Measurements from ENCODE around the gene BCOR. TPM values are rescaled to one million over a fixed set of nuclear protein-coding genes. Genes with fewer than 3 reads are reported as not detected.

Gene BCOR
- total and polyA plus RNA-seq, 2 of the 4 experiments (the other 2 are of a cell fraction): 7.5 to 9.0 TPM

DNA sequence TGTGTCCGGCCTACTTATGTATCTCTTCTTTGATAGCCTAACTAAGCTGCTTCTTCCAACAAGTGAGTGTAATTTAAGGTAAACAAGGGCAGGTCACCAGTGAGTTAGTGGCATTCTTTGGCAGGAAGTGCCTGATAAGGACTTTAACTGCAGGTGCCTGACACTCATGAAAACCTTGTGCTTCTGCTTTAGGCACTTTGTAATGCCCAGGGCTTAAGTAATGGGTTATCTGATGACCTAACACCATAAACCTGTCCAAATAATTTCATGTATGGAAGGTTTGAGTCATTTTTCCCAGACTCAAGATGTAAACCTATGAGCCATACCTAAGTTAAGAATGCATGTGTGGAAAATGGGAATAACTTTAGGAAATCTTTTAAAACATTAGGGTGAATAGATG is 43.0 kb downstream of the BCOR start:
- ChIA-PET CTCF (no interaction called here), POLR2A (ENCODE audit: unreplicated experiment) (no interaction called here)
- Histone ChIP-seq H4K20me1 (ENCODE audit: insufficient read depth, low read length) (no peaks in the 10 kb centered on the region), H4K8ac (ENCODE audit: low read depth in 2 of 2, low read length in 2 of 2) (no peak overlapping the region), H3K9ac (ENCODE audit: low read depth, low read length) (no peak overlapping the region), H2BK5ac (ENCODE audit: low read depth, low read length, poor library complexity, severe bottlenecking) (no peak overlapping the region), H4K5ac (ENCODE audit: low read depth, low read length) (no peak overlapping the region), H3K4me3 (ENCODE audit: insufficient read depth, low read depth, low read length) (no peak overlapping the region), H3K4me1 (ENCODE audit: control insufficient read depth, insufficient read depth, low read length) (no peaks in the 10 kb centered on the region; the same call in 1 of the 2 replicates), H2BK20ac (ENCODE audit: low read depth, low read length) (no peak overlapping the region), H3K9me1 (ENCODE audit: insufficient read depth, low read length) (0 out of 2 replicates have a peak, but pooled peaks cover 4% of the 10 kb centered on the region), H3K14ac (replicated peaks; ENCODE audit: low read depth, low read length) (no peak overlapping the region), H2BK15ac (ENCODE audit: low read depth, low read length) (no peak overlapping the region), H3K4ac (ENCODE audit: low read depth, low read length) (no peak overlapping the region), H3K36me3 (ENCODE audit: control insufficient read depth, insufficient read depth, low read length) (peaks cover 49% of the 10 kb centered on the region), H4K91ac (ENCODE audit: insufficient read depth, low read depth, low read length) (no peak overlapping the region), H3K23ac (ENCODE audit: low read depth, low read length) (no peak overlapping the region), H3K4me2 (ENCODE audit: low read depth, low read length) (no peak overlapping the region), H2AK5ac (ENCODE audit: low read depth, low read length) (no peak overlapping the region), H3K56ac (ENCODE audit: extremely low read depth, insufficient read depth, low read length) (no peak overlapping the region), H3K18ac (ENCODE audit: low read depth, low read length) (no peak overlapping the region), H2AK9ac (replicated peaks; ENCODE audit: low read depth, low read length, poor library complexity) (no peak overlapping the region), H3K79me1 (ENCODE audit: low read depth in 1 of 2, low read length in 2 of 2) (peaks cover 0 to 2% of the 10 kb centered on the region in 2 experiments; a peak in 1 of 4 replicates), H2BK120ac (ENCODE audit: low read depth, low read length) (no peak overlapping the region), H2AFZ (replicated peaks; ENCODE audit: low read length, poor library complexity) (no peak overlapping the region), H3K27ac (ENCODE audit: insufficient read depth, low read length) (no peak overlapping the region), H3K9me3 (ENCODE audit: control insufficient read depth, insufficient read depth, low read length) (peaks cover 22% of the 10 kb centered on the region), H3K27me3 (ENCODE audit: control insufficient read depth, insufficient read depth, low read length) (no peaks in the 10 kb centered on the region)
- intact Hi-C loops (cut with micrococcal nuclease) (no loop called here), dilution Hi-C loops (cut with HindIII; ENCODE audit: low sequenced_read_pairs, unreplicated experiment) (no loop called here), in situ Hi-C loops (cut with MboI; ENCODE audit: low sequenced_read_pairs) (no loop called here)
- no TSS peak for BruUV-seq (replicated peaks)
- no peak for ATAC-seq (ENCODE audit: low read depth)
- peak; percentile 62 for DNase-seq
- no peak for TF ChIP-seq MAZ (IDR thresholded peaks at IDR 0.05; ENCODE audit: borderline replicate concordance, low read depth, low read length)
- TF ChIP-seq, protein P1, sequence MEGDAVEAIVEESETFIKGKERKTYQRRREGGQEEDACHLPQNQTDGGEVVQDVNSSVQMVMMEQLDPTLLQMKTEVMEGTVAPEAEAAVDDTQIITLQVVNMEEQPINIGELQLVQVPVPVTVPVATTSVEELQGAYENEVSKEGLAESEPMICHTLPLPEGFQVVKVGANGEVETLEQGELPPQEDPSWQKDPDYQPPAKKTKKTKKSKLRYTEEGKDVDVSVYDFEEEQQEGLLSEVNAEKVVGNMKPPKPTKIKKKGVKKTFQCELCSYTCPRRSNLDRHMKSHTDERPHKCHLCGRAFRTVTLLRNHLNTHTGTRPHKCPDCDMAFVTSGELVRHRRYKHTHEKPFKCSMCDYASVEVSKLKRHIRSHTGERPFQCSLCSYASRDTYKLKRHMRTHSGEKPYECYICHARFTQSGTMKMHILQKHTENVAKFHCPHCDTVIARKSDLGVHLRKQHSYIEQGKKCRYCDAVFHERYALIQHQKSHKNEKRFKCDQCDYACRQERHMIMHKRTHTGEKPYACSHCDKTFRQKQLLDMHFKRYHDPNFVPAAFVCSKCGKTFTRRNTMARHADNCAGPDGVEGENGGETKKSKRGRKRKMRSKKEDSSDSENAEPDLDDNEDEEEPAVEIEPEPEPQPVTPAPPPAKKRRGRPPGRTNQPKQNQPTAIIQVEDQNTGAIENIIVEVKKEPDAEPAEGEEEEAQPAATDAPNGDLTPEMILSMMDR (conservative IDR thresholded peaks at IDR 0.05; ENCODE audit: low read depth, low read length): no peak
- no peak for TF ChIP-seq POLR2A (IDR thresholded peaks at IDR 0.05; ENCODE audit: low read depth, low read length)
- no peak for TF ChIP-seq FOS (IDR thresholded peaks at IDR 0.05; ENCODE audit: low read depth, low read length)
- TF ChIP-seq RAD21 (IDR thresholded peaks at IDR 0.05; ENCODE audit: low read length): no peak
- TF ChIP-seq BHLHE40 (IDR thresholded peaks at IDR 0.05; ENCODE audit: low read depth, low read length): no peak
- TF ChIP-seq MXI1 (IDR thresholded peaks at IDR 0.05; ENCODE audit: borderline replicate concordance, low read depth, low read length): no peak
- TF ChIP-seq, protein P2, sequence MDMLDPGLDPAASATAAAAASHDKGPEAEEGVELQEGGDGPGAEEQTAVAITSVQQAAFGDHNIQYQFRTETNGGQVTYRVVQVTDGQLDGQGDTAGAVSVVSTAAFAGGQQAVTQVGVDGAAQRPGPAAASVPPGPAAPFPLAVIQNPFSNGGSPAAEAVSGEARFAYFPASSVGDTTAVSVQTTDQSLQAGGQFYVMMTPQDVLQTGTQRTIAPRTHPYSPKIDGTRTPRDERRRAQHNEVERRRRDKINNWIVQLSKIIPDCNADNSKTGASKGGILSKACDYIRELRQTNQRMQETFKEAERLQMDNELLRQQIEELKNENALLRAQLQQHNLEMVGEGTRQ (IDR thresholded peaks at IDR 0.05; ENCODE audit: low read depth, low read length): no peak
- no peak for TF ChIP-seq RCOR1 (IDR thresholded peaks at IDR 0.05; ENCODE audit: insufficient replicate concordance, low read length)
- no peak for TF ChIP-seq NFE2L2 (IDR thresholded peaks at IDR 0.05; ENCODE audit: low read depth, low read length)
- no peak for TF ChIP-seq MAFK (IDR thresholded peaks at IDR 0.05; ENCODE audit: low read depth, low read length)
- TF ChIP-seq, protein P3, sequence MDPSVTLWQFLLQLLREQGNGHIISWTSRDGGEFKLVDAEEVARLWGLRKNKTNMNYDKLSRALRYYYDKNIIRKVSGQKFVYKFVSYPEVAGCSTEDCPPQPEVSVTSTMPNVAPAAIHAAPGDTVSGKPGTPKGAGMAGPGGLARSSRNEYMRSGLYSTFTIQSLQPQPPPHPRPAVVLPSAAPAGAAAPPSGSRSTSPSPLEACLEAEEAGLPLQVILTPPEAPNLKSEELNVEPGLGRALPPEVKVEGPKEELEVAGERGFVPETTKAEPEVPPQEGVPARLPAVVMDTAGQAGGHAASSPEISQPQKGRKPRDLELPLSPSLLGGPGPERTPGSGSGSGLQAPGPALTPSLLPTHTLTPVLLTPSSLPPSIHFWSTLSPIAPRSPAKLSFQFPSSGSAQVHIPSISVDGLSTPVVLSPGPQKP (IDR thresholded peaks at IDR 0.05; ENCODE audit: borderline replicate concordance, low read depth, low read length): no peak
- no peak for TF ChIP-seq CEBPB (IDR thresholded peaks at IDR 0.05; ENCODE audit: low read depth, low read length)
- TF ChIP-seq SMC3 (IDR thresholded peaks at IDR 0.05; ENCODE audit: low read depth, low read length): no peak
- TF ChIP-seq RFX5 (IDR thresholded peaks at IDR 0.05; ENCODE audit: low read depth, low read length): no peak
- TF ChIP-seq CHD1 (IDR thresholded peaks at IDR 0.05; ENCODE audit: low read depth, low read length): no peak
- no CpG with 5 or more reads among the region's 1 CpG for WGBS, 2 experiments (ENCODE audit: extremely low coverage in 2 of 2, insufficient read length in 1 of 2)
